GM21717 (cell line): ENCODE results near the gene DHX38.

ENCODE experiments used
- ATAC-seq: cut with Tn5 transposase; IDR thresholded peaks from one replicate; pipeline ENCODE4 v1.9.1; 2021; ENCODE audit warnings: mild to moderate bottlenecking, moderate library complexity; ENCODE audit not compliant: unreplicated experiment

DHX38 gene

GRCh38 chr16:72083778-72084404, 9.8 kb upstream of the DHX38 start:
- no peak for ATAC-seq

GRCh38 chr16:72084445-72084844, 9.2 kb upstream of the DHX38 start:
- ATAC-seq, result no peak

- ATAC-seq, result no peak
Measured at GRCh38 chr16:72085002-72085401, 8.6 kb upstream of the DHX38 start.

- ATAC-seq, result no peak
Measured at GRCh38 chr16:72091217-72091616, 2.4 kb upstream of the DHX38 start.

GRCh38 chr16:72092832-72093447, 707 bp upstream of the DHX38 start:
- no peak for ATAC-seq

GRCh38 chr16:72094266-72094610, 591 bp downstream of the DHX38 start:
- ATAC-seq, result no peak

GRCh38 chr16:72098936-72099335, 5.3 kb downstream of the DHX38 start:
- ATAC-seq, result no peak

GRCh38 chr16:72099377-72099818, 5.8 kb downstream of the DHX38 start:
- peak; percentile 73 for ATAC-seq

- no peak for ATAC-seq
Measured at GRCh38 chr16:72101195-72101594, 7.5 kb downstream of the DHX38 start.

GRCh38 chr16:72104905-72105304, 11.3 kb downstream of the DHX38 start:
- ATAC-seq, result no peak

- no peak for ATAC-seq
Measured at GRCh38 chr16:72105978-72106377, 12.3 kb downstream of the DHX38 start.

GRCh38 chr16:72107371-72107770, 13.7 kb downstream of the DHX38 start:
- ATAC-seq, result no peak

GRCh38 chr16:72108353-72109102, 14.9 kb downstream of the DHX38 start:
- ATAC-seq, result no peak

GRCh38 chr16:72109300-72109699, 15.7 kb downstream of the DHX38 start:
- ATAC-seq, result no peak

GRCh38 chr16:72109966-72110530, 16.4 kb downstream of the DHX38 start:
- no peak for ATAC-seq

GRCh38 chr16:72110662-72111615, 17.3 kb downstream of the DHX38 start:
- ATAC-seq, result no peak

GRCh38 chr16:72111657-72112451, 18.2 kb downstream of the DHX38 start:
- no peak for ATAC-seq

GRCh38 chr16:72112452-72112792, 18.8 kb downstream of the DHX38 start:
- no peak for ATAC-seq

GRCh38 chr16:72112906-72113615, 19.4 kb downstream of the DHX38 start:
- ATAC-seq, result no peak

GRCh38 chr16:72113616-72113945, 19.9 kb downstream of the DHX38 start:
- ATAC-seq, result no peak
